ENCODE measurements around the gene HS3ST4. TPM values are rescaled to one million over a fixed set of nuclear protein-coding genes. Genes with fewer than 3 reads are reported as not detected.

Gene HS3ST4
- total RNA-seq, 2 experiments from 2014 or later: not detected

- ATAC-seq: no peak
- H3K27ac Mint-ChIP-seq: no peak overlapping the region
- H3K36me3 Mint-ChIP-seq (ENCODE audit: low read depth): no peaks in the 10 kb centered on the region
- intact Hi-C loops (cut with micrococcal nuclease): no loop called here
- no peak for TF ChIP-seq CTCF (IDR thresholded peaks at IDR 0.05)
- DNase-seq: no peak
- H3K4me3 Mint-ChIP-seq: no peak overlapping the region
- H3K9me3 Mint-ChIP-seq: no peaks in the 10 kb centered on the region
- H3K4me1 Mint-ChIP-seq (ENCODE audit: low read depth): no peaks in the 10 kb centered on the region
- ChIA-PET CTCF (interaction anchor here (0.5 kb wide), 1 partner anchor 412 kb away, joined by 4 read pairs; no protein-coding TSS in a partner anchor), POLR2A (no interaction called here)
- H3K27me3 Mint-ChIP-seq: peaks cover 7% of the 10 kb centered on the region
Measured at GRCh38 chr16:25868706-25869370, 177.1 kb downstream of the HS3ST4 start.

- Mint-ChIP-seq H3K36me3 (ENCODE audit: low read depth) (no peaks in the 10 kb centered on the region), H3K4me3 (no peak overlapping the region), H3K4me1 (ENCODE audit: low read depth) (no peaks in the 10 kb centered on the region), H3K27me3 (peaks cover 8% of the 10 kb centered on the region), H3K9me3 (no peaks in the 10 kb centered on the region), H3K27ac (no peak overlapping the region)
- intact Hi-C loops (cut with micrococcal nuclease): no loop called here
- DNase-seq (no peak), ATAC-seq (no peak)
- TF ChIP-seq CTCF (IDR thresholded peaks at IDR 0.05): no peak
- CTCF ChIA-PET: no interaction called here
- POLR2A ChIA-PET: no interaction called here
Measured at GRCh38 chr16:25872369-25873070, 180.8 kb downstream of the HS3ST4 start.

GRCh38 chr16:25874196-25874595, 182.4 kb downstream of the HS3ST4 start:
- CTCF ChIA-PET: no interaction called here
- no peaks in the 10 kb centered on the region for H3K4me1 Mint-ChIP-seq (ENCODE audit: low read depth)
- no peak for TF ChIP-seq CTCF (IDR thresholded peaks at IDR 0.05)
- intact Hi-C loops (cut with micrococcal nuclease): no loop called here
- DNase-seq (no peak), ATAC-seq (no peak)
- POLR2A ChIA-PET: no interaction called here
- H3K27me3 Mint-ChIP-seq: peaks cover 8% of the 10 kb centered on the region
- no peaks in the 10 kb centered on the region for H3K9me3 Mint-ChIP-seq
- H3K4me3 Mint-ChIP-seq: no peak overlapping the region
- no peaks in the 10 kb centered on the region for H3K36me3 Mint-ChIP-seq (ENCODE audit: low read depth)
- H3K27ac Mint-ChIP-seq: no peak overlapping the region

DNA sequence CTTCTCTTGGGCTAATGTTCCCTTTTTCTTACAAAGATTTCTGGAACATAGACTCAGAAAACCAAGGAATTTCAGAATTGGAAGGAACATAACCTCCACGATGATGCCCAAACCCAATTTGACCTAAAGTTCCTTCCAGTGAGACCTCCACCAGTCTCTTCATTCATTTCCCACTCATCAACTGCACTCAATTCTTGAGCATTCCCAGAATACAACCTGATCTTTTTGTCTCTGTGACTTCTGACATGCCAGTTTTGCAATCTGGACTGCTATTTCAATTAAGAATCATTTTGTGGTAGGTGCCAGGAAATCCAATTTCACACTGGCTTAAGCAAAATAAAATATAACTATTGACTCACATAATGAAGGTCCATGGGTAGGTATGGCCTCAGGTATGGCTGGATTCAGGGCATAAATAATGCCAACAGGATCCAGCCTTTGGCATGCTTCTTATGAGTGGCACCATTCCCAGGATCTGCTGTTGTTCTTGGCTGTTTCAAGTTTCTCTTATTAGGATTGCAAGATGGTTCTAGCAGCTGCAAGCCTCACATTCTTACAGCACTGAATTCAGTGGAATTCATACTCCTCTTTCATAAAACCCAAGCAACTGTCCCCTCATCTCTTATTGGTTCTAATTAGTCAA, 184.3 kb downstream of the HS3ST4 start:
- Mint-ChIP-seq H3K27ac (no peak overlapping the region), H3K4me1 (ENCODE audit: low read depth) (no peaks in the 10 kb centered on the region), H3K4me3 (no peak overlapping the region), H3K27me3 (peaks cover 12% of the 10 kb centered on the region), H3K9me3 (no peaks in the 10 kb centered on the region), H3K36me3 (ENCODE audit: low read depth) (no peaks in the 10 kb centered on the region)
- DNase-seq (no peak), ATAC-seq (no peak)
- POLR2A ChIA-PET: no interaction called here
- CTCF ChIA-PET: no interaction called here
- no peak for TF ChIP-seq CTCF (IDR thresholded peaks at IDR 0.05)
- intact Hi-C loops (cut with micrococcal nuclease): no loop called here

- no peaks in the 10 kb centered on the region for H3K36me3 Mint-ChIP-seq (ENCODE audit: low read depth)
- H3K4me3 Mint-ChIP-seq: no peak overlapping the region
- TF ChIP-seq CTCF (IDR thresholded peaks at IDR 0.05): no peak
- POLR2A ChIA-PET: interaction anchor here (0.7 kb wide), 1 partner anchor 22 kb away, joined by 3 read pairs; no protein-coding TSS in a partner anchor
- DNase-seq: no peak
- no peaks in the 10 kb centered on the region for H3K4me1 Mint-ChIP-seq (ENCODE audit: low read depth)
- H3K27ac Mint-ChIP-seq: no peak overlapping the region
- H3K27me3 Mint-ChIP-seq: peaks cover 12% of the 10 kb centered on the region
- intact Hi-C loops (cut with micrococcal nuclease): no loop called here
- no peaks in the 10 kb centered on the region for H3K9me3 Mint-ChIP-seq
- CTCF ChIA-PET: no interaction called here
- no peak for ATAC-seq
Measured at GRCh38 chr16:25877103-25877502, 185.3 kb downstream of the HS3ST4 start.

Data from activated CD8-positive, alpha-beta T cell treated with anti-CD3 and anti-CD28 coated beads for 36 hours (primary cell).